ENCODE data around the gene PDZD7. TPM values are rescaled to one million over a fixed set of nuclear protein-coding genes. Genes with fewer than 3 reads are reported as not detected.

Gene PDZD7
- total RNA-seq, 1 donor from 2014 or later: 0.64 TPM

DNA sequence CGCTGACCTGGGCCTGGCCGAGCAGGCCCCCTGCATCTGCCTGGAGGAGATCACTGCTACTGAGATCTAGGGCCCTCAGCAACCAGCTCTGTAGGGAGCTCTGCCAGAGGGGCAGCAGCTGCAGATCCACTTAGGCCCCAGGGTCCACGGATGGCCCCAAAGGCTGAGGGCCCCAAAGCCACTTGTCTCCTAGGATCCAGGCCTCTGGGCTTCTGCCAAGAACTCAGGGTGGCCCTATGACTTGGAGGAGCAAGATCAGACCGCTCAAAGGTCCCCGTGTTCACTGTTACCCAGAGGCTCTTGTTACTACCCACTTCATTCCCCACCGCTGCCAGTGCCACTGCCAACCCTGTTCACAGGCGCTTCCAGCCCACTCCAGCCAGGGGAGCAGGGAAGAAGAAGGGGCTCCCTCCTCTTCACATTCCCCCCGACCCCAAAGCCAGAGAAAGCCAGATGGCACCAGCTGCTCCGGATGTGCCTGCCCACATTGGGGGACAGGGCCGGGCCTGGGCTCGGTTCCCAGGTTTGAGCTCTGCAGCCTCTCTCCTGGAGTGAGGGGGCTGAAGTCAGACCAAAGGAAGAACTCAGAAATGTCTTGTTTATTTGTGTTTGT, 23.7 kb downstream of the PDZD7 start:
- intact Hi-C loops (cut with micrococcal nuclease): no loop called here

DNA sequence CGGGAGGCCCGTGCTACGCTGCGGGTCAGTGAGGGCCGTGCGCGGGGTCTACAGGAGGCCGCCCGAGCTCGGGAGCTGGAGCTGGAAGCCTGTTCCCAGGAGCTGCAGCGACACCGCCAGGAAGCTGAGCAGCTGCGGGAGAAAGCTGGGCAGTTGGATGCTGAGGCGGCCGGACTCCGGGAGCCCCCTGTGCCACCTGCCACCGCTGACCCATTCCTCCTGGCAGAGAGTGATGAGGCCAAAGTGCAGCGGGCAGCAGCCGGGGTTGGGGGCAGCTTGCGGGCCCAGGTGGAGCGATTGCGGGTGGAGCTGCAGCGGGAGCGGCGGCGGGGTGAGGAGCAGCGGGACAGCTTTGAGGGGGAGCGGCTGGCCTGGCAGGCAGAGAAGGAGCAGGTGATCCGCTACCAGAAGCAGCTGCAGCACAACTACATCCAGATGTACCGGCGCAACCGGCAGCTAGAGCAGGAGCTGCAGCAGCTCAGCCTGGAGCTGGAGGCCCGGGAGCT, 24.3 kb downstream of the PDZD7 start:
- intact Hi-C loops (cut with micrococcal nuclease): no loop called here

DNA sequence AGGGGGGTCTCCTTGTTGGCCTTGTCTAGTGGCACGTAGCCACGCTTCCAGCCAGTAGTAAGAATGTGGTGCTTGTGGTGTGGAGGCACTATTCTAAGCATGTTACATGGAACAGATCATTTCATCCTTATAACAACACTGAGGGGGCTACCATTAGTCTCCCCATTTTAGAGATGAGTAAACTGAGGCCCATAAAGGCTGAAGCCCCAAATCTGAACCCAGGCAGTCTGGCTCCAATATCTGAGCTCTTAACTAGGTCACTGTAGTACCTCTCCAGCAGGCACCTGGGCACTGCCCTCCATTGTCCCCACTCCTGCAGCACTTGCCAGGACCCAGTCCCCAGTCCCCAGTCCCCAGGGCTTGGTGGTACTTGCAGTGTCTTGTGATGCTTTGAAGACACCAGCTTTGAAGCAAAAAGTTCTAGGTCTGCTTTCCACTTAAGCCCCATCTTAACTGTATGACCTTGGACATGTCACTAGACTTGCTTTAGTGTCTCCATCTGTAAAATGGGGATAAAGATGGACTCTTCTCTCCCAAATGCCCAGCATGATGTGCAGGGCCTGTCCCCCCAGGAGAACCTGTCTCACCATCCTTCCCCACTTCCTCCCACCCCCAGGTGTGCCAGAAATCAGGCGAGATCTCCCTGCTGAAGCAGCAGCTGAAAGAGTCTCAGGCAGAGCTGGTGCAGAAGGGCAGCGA, 24.9 kb downstream of the PDZD7 start:
- intact Hi-C loops (cut with micrococcal nuclease): no loop called here

DNA sequence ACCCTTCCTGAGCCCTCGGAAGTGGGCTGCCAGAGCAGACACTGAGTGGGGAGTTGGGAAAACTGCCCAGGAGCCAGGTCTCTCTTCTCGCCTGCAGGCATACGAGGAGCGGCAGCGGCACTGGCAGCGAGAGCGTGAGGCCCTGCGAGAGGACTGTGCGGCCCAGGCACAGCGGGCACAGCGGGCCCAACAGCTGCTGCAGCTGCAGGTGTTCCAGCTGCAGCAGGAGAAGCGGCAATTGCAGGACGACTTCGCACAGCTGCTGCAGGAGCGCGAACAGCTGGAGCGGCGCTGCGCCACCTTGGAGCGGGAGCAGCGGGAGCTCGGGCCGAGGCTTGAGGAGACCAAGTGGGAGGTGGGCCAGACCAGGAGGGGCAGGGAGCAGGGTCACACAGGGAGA, 25.6 kb downstream of the PDZD7 start:
- intact Hi-C loops (cut with micrococcal nuclease): no loop called here

DNA sequence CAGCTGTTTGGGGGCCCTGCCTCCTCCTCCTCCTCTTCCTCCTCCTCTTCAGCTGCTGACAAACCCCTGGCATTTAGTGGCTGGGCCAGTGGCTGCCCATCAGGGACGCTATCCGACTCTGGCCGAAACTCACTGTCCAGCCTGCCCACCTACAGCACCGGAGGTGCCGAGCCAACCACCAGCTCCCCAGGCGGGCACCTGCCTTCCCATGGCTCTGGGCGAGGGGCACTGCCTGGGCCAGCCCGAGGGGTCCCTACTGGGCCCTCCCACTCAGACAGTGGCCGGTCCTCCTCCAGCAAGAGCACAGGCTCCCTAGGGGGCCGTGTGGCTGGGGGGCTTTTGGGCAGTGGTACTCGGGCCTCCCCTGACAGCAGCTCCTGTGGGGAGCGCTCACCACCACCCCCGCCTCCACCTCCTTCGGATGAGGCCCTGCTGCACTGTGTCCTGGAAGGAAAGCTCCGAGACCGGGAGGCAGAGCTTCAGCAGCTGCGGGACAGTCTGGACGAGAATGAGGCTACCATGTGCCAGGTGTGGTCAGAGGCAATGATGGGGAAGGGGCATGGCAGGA, 27.2 kb downstream of the PDZD7 start:
- intact Hi-C loops (cut with micrococcal nuclease): no loop called here

DNA sequence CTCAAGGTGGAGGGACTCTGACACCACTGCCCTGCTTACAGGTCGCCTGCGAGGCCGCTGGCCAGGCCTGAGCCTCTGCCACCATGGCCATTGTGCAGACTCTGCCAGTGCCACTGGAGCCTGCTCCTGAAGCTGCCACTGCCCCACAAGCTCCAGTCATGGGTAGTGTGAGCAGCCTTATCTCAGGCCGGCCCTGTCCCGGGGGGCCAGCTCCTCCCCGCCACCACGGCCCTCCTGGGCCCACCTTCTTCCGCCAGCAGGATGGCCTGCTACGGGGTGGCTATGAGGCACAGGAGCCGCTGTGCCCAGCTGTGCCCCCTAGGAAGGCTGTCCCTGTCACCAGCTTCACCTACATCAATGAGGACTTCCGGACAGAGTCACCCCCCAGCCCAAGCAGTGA, 28.5 kb downstream of the PDZD7 start:
- intact Hi-C loops (cut with micrococcal nuclease): no loop called here

DNA sequence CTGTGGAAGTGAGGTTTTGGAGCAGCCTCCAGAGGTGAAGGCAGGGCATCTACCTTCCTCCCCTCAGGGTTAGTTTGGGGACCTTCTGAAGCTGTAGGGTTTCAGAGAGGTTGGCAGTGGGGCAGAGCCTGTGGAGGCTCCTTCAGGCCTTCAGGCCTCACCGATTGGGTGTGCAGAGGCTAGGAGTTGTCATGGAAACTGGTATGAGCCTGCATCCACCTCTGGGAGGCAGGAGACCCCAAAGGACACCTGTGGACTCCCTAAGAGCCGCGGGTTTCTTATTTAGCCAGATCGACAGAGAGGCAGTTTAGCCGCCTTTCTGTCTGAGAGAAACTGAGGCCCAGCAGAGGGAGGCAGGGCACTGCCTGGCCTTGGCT, 29.3 kb downstream of the PDZD7 start:
- intact Hi-C loops (cut with micrococcal nuclease): no loop called here

DNA sequence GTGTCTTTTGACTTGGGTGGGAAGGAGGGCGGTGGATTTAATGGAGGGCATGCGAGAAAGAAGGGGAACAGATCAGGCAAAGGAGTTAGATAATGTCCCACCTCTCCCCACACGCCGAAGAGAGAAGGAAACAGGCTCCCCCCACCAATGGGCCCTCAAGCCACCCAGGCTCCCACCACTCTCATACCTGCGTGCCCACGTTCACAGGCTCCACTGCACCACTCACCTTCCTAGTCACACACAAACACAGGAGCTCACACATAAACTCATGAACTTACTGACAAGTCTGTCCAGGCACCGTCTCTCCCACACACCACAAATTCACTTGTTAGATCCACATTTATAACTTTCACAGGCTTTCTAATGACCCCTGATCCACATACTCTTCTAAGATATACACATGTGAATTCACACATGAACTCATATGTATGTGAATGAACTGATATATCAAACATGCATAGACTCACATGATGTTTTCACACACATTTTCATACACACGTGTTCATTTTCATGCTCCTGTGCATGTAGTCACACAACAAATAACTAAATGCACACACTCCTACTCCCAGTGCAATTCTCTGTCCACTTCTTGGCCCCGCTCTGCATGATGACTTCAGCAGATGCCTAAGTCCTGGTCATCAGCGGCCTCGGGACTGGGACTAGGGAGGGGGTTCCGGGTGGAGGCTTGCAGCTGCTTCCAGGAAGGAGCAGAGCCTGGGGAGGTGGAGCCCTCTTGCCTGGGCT, 29.8 kb downstream of the PDZD7 start:
- intact Hi-C loops (cut with micrococcal nuclease): no loop called here

DNA sequence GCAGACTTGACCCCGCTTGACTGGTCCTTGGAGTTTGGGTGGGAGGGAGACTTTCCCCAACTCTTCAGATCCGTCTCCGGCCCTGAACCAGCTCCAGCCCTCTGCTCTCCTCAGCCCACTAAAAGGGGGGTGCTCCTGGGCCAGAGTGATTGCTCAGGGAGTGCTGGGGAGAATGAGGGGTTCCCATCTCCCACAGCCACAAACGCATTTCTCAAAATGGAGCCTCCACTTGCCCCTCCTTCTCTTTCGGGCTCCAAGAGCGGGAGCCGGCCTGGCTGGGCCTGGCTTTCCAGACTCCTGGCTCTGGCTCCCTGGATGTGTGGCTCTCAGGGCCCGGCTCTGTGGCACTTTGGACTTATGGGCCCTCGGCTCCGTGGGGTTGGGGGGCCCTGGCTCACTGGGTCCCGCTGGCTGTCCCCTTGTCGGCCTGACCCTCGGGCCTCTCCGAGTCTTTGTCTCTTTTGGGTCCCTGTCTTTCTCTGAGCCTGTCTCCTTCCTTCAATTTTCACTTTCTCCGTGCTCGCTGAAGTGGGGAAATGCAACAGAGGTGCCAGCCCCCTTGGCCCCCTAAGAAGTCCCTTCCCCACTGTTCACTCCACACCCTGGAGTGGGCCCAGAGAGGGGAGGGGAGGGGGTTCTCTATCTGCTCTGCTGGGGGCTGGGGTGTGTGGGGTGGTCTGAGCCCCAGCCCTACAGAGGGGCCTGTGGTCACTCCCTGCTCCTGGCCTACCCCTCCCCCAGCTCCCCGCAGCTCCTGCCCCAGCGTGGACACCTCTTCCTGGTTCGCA, 30.6 kb downstream of the PDZD7 start:
- intact Hi-C loops (cut with micrococcal nuclease): no loop called here

DNA sequence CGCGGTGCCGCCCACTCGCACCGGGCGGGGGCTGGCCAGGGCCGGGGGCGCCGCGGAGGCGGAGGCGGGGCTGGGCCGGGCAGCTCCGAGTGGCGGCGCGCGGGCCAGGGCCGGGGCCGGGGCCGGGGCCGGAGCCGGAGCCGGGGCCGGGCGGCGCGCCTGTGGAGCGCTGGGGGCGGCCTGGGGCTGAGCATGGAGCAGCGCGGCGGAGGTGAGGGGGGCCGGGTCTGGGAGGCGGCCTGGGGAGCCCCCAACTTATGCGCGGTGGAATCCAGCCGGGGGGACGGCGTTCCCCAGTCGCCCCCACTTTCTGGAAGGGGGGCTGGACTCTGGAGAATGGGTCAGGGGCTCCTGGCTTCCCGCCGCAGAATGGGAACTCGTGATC, 31.2 kb downstream of the PDZD7 start, which contains the start of gene LZTS2:
LZTS2 (plus strand) TSS at position 67 of the 385 bp plus-strand sequence. CDS start 2,731 bp downstream, outside the sequence.
- intact Hi-C loops (cut with micrococcal nuclease): loop anchor here (1.0 kb wide), 2 partner anchors 14 to 32 kb away; partner anchors contain the start of genes PDZD7 and SFXN3

DNA sequence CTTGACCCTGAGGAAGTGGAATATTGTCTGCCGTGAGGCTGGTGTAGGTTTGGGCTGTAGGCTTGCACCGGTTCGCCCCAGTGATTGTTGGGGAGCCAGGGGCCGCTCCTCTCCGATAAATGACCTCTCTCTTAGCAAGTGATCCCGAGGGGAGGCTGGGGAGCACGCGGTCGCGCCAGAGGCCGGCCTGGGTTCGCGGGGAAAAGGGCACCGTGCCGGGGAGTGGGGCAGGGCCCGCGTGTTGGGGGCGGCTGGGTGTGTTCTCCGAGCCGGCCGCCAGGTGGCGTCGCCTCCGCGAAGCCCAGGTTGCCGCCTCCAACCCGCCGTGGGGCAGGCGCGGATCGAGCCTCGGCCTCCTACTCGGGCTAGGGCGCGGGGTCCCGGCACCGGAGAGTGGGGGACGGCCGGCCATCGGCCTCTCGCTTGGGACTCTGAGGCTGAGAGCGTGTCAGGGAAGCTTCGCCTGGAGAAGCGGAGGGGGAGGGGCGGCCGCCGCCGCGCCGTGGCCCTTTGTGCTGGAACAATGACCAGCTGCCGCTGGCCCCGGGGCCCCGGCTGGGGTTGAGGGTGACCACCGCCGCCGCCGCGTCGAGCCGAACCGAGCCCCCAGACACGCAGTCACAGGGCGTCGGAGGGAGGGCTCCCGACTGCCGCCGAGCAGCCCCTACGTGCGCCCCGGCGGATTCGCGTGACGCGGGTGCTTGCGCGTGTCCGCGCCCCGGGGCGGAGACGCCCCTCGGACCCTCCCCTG, 31.8 kb downstream of the PDZD7 start:
- intact Hi-C loops (cut with micrococcal nuclease): loop anchor here (1.0 kb wide), 2 partner anchors 14 to 32 kb away; partner anchors contain the start of genes PDZD7 and SFXN3

DNA sequence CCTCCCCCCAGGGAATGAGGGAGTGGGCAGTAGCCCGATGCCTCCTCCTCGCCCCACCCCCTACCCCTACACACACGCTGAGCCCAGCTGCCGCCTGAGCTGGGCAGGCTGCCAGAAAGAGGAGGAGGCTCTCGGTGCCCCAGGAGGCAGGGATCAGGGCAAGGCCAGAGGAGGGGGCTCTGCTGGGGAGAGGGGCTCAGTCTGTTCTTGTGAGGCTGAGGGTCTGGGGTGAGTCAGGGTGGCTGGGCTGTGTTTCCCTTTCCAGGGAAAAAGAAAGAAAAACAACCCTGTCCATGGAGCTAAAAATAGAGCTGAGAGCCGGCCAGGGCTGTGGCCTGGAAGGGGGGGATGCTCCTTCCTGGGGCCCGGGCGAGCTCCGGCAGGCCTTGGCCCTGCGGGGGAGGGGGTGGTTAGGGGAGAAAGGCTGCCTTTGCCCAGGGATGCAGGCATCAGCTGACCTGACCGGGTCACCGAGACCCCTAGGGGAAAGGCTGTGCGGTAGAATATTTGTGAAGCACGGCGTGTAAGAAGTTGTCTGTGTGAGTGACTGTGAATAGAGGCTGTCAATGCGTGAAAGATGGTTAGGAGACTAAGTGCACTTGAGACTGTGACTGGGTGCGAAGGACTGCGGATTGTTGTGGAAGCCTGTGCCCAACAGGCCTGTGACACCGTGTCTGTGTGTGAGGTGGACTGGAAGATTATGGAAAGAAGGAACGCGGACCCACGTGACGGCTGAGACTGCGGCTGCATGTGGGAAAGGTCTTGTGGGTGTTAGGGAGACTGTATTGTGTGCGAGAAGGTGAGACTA, 32.5 kb downstream of the PDZD7 start:
- intact Hi-C loops (cut with micrococcal nuclease): no loop called here

DNA sequence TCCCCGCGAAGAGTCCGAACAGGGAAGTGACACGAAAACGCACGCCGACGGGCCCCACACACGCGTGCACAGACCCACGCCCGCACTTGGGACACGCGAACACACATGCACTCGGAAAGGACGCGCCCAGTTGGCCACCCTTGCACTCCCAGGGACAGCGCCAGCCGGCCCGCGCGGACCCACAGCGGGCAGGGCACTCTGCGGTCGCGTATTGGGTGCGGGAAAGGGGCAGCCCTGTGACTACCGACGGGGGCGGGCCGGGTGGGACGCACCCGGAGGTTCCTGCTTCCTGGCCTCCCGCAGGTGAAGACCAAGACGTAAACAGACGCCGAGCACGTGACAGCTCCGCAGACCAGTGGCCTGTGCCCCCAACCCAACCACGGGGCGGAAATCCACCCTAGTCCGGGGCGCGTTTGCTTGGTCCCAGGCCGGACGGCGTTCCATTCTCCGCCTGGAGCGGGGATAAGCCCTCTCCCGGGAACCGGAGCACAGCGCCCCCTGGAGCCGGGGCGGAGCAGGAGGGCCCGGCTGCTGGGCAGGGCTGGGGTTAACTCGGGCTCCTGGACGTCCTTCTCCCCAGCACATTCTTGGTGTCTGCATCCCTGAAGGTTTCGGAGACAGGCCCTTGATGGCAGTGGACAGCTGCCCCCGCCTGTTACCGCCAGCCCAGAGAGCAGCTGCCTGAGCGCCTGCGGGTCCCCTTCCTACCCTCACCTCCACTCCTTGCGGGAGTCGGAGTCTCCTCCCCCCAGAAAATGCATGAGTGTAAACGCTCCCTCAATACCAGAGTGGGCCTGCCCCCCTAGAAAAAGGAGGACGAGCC, 33.4 kb downstream of the PDZD7 start:
- intact Hi-C loops (cut with micrococcal nuclease): loop anchor here (1.0 kb wide), 2 partner anchors 63 to 84 kb away; no protein-coding TSS in a partner anchor

DNA sequence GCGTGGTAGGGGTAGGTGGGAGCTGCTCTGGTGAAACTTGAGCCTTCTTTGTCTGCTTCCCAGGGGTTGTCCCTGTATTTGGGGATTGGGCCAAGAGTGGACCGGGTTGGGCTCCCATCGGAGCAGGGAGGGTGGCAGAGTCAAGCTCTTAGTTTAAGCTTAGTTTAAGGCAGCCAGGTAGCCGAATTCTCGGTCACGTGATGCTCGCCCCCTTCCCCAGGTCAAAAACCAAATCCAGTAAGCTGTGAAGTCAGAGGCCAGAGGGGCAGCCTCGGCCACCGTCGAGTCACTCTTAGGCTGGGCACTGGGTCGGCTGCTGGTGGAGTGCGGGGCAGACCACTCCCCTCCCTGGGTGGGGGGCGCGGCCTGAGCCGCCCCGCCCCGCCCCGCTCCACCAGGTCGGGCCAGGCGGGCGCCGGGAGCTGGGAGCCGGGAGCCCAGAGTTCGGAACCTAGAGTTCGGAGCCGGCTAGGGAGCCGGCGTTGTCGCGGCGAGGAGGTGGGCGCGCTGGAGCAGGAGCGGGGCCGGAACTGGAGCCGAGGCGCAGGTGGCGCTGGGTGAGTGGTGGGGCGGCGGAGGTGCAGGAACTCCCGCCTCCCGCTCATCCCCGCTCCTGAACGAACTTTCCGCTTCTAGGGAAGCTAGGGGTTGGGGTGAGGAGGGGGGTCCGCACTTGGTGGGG, 34.1 kb downstream of the PDZD7 start:
- intact Hi-C loops (cut with micrococcal nuclease): loop anchor here (1.0 kb wide), 2 partner anchors 63 to 84 kb away; no protein-coding TSS in a partner anchor

DNA sequence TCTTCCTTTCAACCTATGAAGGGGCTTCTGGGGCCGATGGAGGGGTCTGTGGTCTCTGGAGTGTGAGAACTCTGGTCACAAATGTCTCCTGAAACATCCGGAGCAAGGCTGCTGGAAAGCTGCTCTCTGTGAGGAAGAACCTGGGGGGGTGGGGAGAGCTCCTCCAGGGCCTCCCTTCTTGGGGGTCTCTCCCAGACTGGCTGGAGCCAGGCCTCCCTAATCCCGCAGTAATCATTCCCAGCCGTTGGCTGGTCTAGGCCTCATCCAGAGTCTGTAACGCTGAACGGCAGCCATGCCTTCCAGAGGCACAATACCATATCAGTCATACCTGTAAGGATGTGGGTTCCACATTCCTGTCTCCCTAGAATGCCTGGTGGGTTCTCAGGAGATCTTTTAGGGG, 35.7 kb downstream of the PDZD7 start:
- intact Hi-C loops (cut with micrococcal nuclease): no loop called here

DNA sequence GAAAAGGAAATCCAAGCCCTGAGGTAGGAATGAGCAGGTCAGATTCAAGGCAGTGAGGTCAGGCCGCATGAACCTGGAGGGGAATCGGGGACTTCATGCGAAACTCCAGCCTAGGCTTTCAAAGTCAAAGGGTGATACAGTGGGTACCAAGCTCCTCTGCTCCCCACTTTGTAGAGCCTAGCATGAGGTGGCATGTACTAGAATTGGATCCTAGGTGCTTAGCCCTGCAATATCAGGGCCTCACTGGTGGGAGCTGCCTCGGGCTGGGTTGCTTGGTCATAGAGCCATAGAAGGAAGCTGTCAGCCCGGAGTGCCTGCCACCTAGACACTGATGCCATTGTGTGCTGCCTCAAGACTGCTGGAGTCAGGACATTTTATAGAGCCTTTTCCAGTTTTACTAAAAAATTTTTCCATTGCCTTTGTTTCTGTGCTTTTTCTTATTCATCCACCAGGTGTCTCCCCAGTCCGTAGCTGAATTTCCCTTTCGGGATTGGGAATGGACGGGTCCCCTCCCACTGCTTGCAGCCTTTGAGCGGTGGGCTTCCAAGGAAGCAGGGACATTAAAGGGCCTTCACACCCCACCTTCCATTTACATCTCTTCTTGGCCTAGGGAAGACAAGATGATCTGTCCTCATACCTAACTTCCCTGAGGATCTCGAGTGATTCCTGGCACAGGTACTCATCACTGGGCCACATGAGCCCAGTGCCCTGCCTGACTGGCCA, 36.8 kb downstream of the PDZD7 start:
- intact Hi-C loops (cut with micrococcal nuclease): no loop called here

DNA sequence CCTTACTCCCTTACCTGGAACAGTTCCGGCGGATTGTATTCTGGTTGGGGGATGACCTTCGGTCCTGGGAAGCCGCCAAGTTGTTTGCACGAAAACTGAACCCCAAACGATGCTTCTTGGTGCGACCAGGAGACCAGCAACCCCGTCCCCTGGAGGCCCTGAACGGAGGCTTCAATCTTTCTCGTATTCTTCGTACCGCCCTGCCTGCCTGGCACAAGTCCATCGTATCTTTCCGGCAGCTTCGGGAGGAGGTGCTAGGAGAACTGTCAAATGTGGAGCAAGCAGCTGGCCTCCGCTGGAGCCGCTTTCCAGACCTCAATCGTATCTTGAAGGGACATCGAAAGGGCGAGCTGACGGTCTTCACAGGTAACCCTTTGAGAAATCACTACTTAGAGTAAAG, 41.8 kb downstream of the PDZD7 start:
- intact Hi-C loops (cut with micrococcal nuclease): no loop called here
